ENCODE results near the gene ADORA1. TPM values are rescaled to one million over a fixed set of nuclear protein-coding genes. Genes with fewer than 3 reads are reported as not detected.
A peak's percentile ranks its signal among the peaks of the same experiment; 100 is the strongest.

ADORA1 gene
- 0.28 TPM for total RNA-seq
- polyA plus RNA-seq, result 0.64 TPM
- long read RNA-seq, donor 1, result 0 reads
- long read RNA-seq, donor 2, result 0 reads
- long read RNA-seq, donor 3, result 0 reads
- long read RNA-seq, donor 4, partial matches to known transcripts, result 0 of 1 reads
- long read RNA-seq, donor 4, other reads (novel, unspliced or antisense), result 0 of 1 reads
- long read RNA-seq, donor 5, result 0 reads
- long read RNA-seq, donor 6, result 0 reads
- long read RNA-seq, donor 7, result 0 reads
- long read RNA-seq, donor 8, result 0 reads
- long read RNA-seq, donor 9, result 0 reads
- long read RNA-seq, donor 10, result 0 reads

- Histone ChIP-seq H3K9me3 (ENCODE audit: control insufficient read depth in 2 of 2, insufficient read depth in 1 of 2, low read length in 1 of 2) (no peaks in the 10 kb centered on the region), H3K36me3 (ENCODE audit: control insufficient read depth in 2 of 2, insufficient read depth in 2 of 2, low read length in 1 of 2) (no peaks in the 10 kb centered on the region), H3K4me1 (ENCODE audit: control insufficient read depth in 2 of 2, insufficient read depth in 2 of 2, low read length in 2 of 2) (peaks cover 0 to 8% of the 10 kb centered on the region in 2 donors), H3K27me3 (ENCODE audit: control insufficient read depth in 2 of 2, insufficient read depth in 1 of 2, low read length in 1 of 2) (peaks cover 32 to 82% of the 10 kb centered on the region in 2 donors), H3K27ac (ENCODE audit: low read depth in 1 of 2, low read length in 1 of 2) (no peak within 1 kb of the TSS), H3K4me3 (ENCODE audit: low read length in 2 of 2) (peak within 1 kb of the TSS in 1 of 2 donors; percentile 27)
- no peak for DNase-seq (ENCODE audit: low read depth in 6 of 9, low spot score in 9 of 9)
- WGBS, result 2% methylated on average over 51 of the region's 51 CpGs
Observed at GRCh38 chr1:203127666-203128430, at the start of gene ADORA1. Gene ADORA1 (plus strand): TSS chr1:203127726. CDS start chr1:203128842, 1,116 bp downstream.

DNA sequence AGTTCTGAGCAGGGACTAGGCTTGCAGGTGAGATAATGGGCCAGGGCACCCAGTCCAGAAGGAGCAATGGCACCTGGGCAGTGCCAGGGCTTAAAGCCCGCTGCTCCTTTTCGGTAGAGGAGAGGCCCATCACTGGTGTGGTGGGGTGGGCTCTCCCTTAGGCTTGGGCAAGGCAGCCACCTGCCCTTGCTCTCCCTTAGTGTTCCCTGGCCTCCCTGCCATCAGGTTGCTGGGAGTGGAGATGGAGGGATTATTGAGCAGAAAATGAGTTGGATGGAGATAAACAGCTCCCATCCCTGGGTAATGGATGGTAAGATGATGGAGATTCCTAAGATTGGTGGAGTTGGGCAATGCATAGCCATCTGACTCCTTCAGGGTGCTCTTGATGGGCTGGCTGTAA lies 49.6 kb upstream of the ADORA1 start:
- 100% methylated on average over 2 of the region's 2 CpGs for WGBS
- H3K27ac ChIP-seq (ENCODE audit: low read depth in 1 of 2, low read length in 1 of 2), result no peak overlapping the region
- H3K4me1 ChIP-seq (ENCODE audit: control insufficient read depth in 2 of 2, insufficient read depth in 2 of 2, low read length in 2 of 2), result peaks cover 6 to 18% of the 10 kb centered on the region in 2 donors
- H3K36me3 ChIP-seq (ENCODE audit: control insufficient read depth in 2 of 2, insufficient read depth in 2 of 2, low read length in 1 of 2), result no peaks in the 10 kb centered on the region
- H3K4me3 ChIP-seq (ENCODE audit: low read length in 2 of 2), result no peak overlapping the region
- DNase-seq (ENCODE audit: low read depth in 6 of 9, low spot score in 9 of 9), result no peak
- peaks cover 7 to 75% of the 10 kb centered on the region in 2 donors for H3K27me3 ChIP-seq (ENCODE audit: control insufficient read depth in 2 of 2, insufficient read depth in 1 of 2, low read length in 1 of 2)
- peaks cover 0 to 3% of the 10 kb centered on the region in 2 donors for H3K9me3 ChIP-seq (ENCODE audit: control insufficient read depth in 2 of 2, insufficient read depth in 1 of 2, low read length in 1 of 2)

- peaks cover 7 to 71% of the 10 kb centered on the region in 2 donors for H3K27me3 ChIP-seq (ENCODE audit: control insufficient read depth in 2 of 2, insufficient read depth in 1 of 2, low read length in 1 of 2)
- peaks cover 6 to 18% of the 10 kb centered on the region in 2 donors for H3K4me1 ChIP-seq (ENCODE audit: control insufficient read depth in 2 of 2, insufficient read depth in 2 of 2, low read length in 2 of 2)
- no peak overlapping the region for H3K4me3 ChIP-seq (ENCODE audit: low read length in 2 of 2)
- DNase-seq (ENCODE audit: low read depth in 6 of 9, low spot score in 9 of 9), result no peak
- H3K36me3 ChIP-seq (ENCODE audit: control insufficient read depth in 2 of 2, insufficient read depth in 2 of 2, low read length in 1 of 2), result no peaks in the 10 kb centered on the region
- peaks cover 0 to 3% of the 10 kb centered on the region in 2 donors for H3K9me3 ChIP-seq (ENCODE audit: control insufficient read depth in 2 of 2, insufficient read depth in 1 of 2, low read length in 1 of 2)
- no peak overlapping the region for H3K27ac ChIP-seq (ENCODE audit: low read depth in 1 of 2, low read length in 1 of 2)
- WGBS, result 100% methylated on average over 3 of the region's 3 CpGs
Observed at GRCh38 chr1:203078478-203078877, 49.0 kb upstream of the ADORA1 start.

GRCh38 chr1:203080456-203080855 lies 47.1 kb upstream of the ADORA1 start:
- H3K4me1 ChIP-seq (ENCODE audit: control insufficient read depth in 2 of 2, insufficient read depth in 2 of 2, low read length in 2 of 2), result peaks cover 3 to 15% of the 10 kb centered on the region in 2 donors
- H3K36me3 ChIP-seq (ENCODE audit: control insufficient read depth in 2 of 2, insufficient read depth in 2 of 2, low read length in 1 of 2), result no peaks in the 10 kb centered on the region
- H3K27me3 ChIP-seq (ENCODE audit: control insufficient read depth in 2 of 2, insufficient read depth in 1 of 2, low read length in 1 of 2), result peaks cover 7 to 53% of the 10 kb centered on the region in 2 donors
- peaks cover 0 to 3% of the 10 kb centered on the region in 2 donors for H3K9me3 ChIP-seq (ENCODE audit: control insufficient read depth in 2 of 2, insufficient read depth in 1 of 2, low read length in 1 of 2)
- WGBS, result 97% methylated on average over 5 of the region's 5 CpGs
- no peak for DNase-seq (ENCODE audit: low read depth in 6 of 9, low spot score in 9 of 9)
- no peak overlapping the region for H3K4me3 ChIP-seq (ENCODE audit: low read length in 2 of 2)
- H3K27ac ChIP-seq (ENCODE audit: low read depth in 1 of 2, low read length in 1 of 2), result no peak overlapping the region

GRCh38 chr1:203081465-203082230 lies 45.9 kb upstream of the ADORA1 start:
- no peak for DNase-seq (ENCODE audit: low read depth in 6 of 9, low spot score in 9 of 9)
- 83% methylated on average over 9 of the region's 9 CpGs for WGBS
- Histone ChIP-seq H3K27me3 (ENCODE audit: control insufficient read depth in 2 of 2, insufficient read depth in 1 of 2, low read length in 1 of 2) (peaks cover 7 to 42% of the 10 kb centered on the region in 2 donors), H3K9me3 (ENCODE audit: control insufficient read depth in 2 of 2, insufficient read depth in 1 of 2, low read length in 1 of 2) (peaks cover 0 to 3% of the 10 kb centered on the region in 2 donors), H3K36me3 (ENCODE audit: control insufficient read depth in 2 of 2, insufficient read depth in 2 of 2, low read length in 1 of 2) (no peaks in the 10 kb centered on the region), H3K4me1 (ENCODE audit: control insufficient read depth in 2 of 2, insufficient read depth in 2 of 2, low read length in 2 of 2) (peaks cover 0 to 5% of the 10 kb centered on the region in 2 donors), H3K4me3 (ENCODE audit: low read length in 2 of 2) (no peak overlapping the region), H3K27ac (ENCODE audit: low read depth in 1 of 2, low read length in 1 of 2) (no peak overlapping the region)

DNA sequence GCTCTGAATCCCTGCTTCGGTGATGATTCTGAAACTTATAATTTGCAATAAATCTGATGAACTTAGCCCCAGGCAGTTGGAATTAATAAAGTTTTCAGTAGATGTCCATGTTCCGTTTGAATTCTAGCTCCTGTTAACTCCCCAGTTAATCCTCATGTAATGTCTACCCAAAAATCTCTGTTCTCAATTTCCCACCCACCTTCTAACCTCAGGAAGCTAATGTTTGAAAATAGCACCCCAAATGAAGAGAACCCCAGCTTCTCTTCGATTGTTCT lies 45.4 kb upstream of the ADORA1 start:
- Histone ChIP-seq H3K36me3 (ENCODE audit: control insufficient read depth in 2 of 2, insufficient read depth in 2 of 2, low read length in 1 of 2) (no peaks in the 10 kb centered on the region), H3K27ac (ENCODE audit: low read depth in 1 of 2, low read length in 1 of 2) (no peak overlapping the region), H3K4me3 (ENCODE audit: low read length in 2 of 2) (no peak overlapping the region), H3K9me3 (ENCODE audit: control insufficient read depth in 2 of 2, insufficient read depth in 1 of 2, low read length in 1 of 2) (peaks cover 0 to 3% of the 10 kb centered on the region in 2 donors), H3K27me3 (ENCODE audit: control insufficient read depth in 2 of 2, insufficient read depth in 1 of 2, low read length in 1 of 2) (peaks cover 4 to 36% of the 10 kb centered on the region in 2 donors), H3K4me1 (ENCODE audit: control insufficient read depth in 2 of 2, insufficient read depth in 2 of 2, low read length in 2 of 2) (peaks cover 0 to 5% of the 10 kb centered on the region in 2 donors)
- DNase-seq (ENCODE audit: low read depth in 6 of 9, low spot score in 9 of 9), result no peak
- WGBS, result 89% methylated on average over 3 of the region's 3 CpGs

DNA sequence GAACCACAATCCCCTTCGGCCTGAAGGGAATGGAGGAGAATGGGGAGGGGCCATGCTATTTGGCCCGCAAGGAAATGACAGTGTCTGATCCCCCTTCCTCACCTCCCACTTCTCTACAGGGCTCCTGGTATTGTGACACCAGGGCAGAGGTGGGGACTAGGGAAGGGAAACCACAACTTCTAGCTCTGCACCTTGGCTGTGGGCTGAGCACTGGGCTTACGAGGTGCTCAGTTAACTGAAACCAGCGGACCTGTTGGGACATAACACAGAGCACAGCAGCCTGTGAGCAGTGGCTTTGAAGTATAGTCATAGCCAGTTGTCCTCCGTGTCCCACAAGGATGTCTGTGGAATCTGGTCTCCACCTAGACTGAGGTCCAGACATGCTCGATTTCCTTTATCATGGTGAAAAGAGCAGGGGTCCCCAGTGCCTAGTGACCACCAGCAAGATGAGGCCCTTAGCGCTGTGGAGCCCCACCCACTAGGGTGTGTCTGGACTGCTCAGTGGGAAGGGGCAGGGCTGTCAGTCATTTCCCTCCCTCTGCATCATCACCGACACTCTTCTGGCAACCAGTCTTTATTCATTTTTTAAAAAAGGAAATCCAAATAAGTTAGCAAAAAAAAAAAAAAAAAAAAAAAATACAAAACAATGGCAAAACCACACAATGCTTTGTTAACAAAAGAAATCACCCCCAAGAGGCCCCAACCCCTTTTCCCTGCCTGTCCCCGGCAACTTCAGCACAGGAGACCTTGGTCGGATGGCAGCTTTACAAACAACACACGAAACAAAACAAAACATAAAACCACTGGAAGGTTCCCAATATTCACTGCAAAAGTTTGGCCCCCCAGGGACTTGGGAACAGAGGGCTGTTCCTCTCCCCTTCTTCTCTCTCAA lies 44.7 kb upstream of the ADORA1 start:
- no peak for DNase-seq (ENCODE audit: low read depth in 6 of 9, low spot score in 9 of 9)
- peaks cover 0 to 5% of the 10 kb centered on the region in 2 donors for H3K4me1 ChIP-seq (ENCODE audit: control insufficient read depth in 2 of 2, insufficient read depth in 2 of 2, low read length in 2 of 2)
- peaks cover 0 to 2% of the 10 kb centered on the region in 2 donors for H3K9me3 ChIP-seq (ENCODE audit: control insufficient read depth in 2 of 2, insufficient read depth in 1 of 2, low read length in 1 of 2)
- peaks cover 0 to 30% of the 10 kb centered on the region in 2 donors for H3K27me3 ChIP-seq (ENCODE audit: control insufficient read depth in 2 of 2, insufficient read depth in 1 of 2, low read length in 1 of 2)
- 71% methylated on average over 11 of the region's 11 CpGs for WGBS
- no peak overlapping the region for H3K4me3 ChIP-seq (ENCODE audit: low read length in 2 of 2)
- H3K36me3 ChIP-seq (ENCODE audit: control insufficient read depth in 2 of 2, insufficient read depth in 2 of 2, low read length in 1 of 2), result no peaks in the 10 kb centered on the region
- no peak overlapping the region for H3K27ac ChIP-seq (ENCODE audit: low read depth in 1 of 2, low read length in 1 of 2)

GRCh38 chr1:203083463-203083921 lies 44.0 kb upstream of the ADORA1 start:
- WGBS, result 97% methylated on average over 11 of the region's 11 CpGs
- Histone ChIP-seq H3K36me3 (ENCODE audit: control insufficient read depth in 2 of 2, insufficient read depth in 2 of 2, low read length in 1 of 2) (no peaks in the 10 kb centered on the region), H3K27me3 (ENCODE audit: control insufficient read depth in 2 of 2, insufficient read depth in 1 of 2, low read length in 1 of 2) (peaks cover 0 to 23% of the 10 kb centered on the region in 2 donors), H3K4me3 (ENCODE audit: low read length in 2 of 2) (no peak overlapping the region), H3K9me3 (ENCODE audit: control insufficient read depth in 2 of 2, insufficient read depth in 1 of 2, low read length in 1 of 2) (no peaks in the 10 kb centered on the region), H3K27ac (ENCODE audit: low read depth in 1 of 2, low read length in 1 of 2) (no peak overlapping the region), H3K4me1 (ENCODE audit: control insufficient read depth in 2 of 2, insufficient read depth in 2 of 2, low read length in 2 of 2) (peaks cover 0 to 5% of the 10 kb centered on the region in 2 donors)
- no peak for DNase-seq (ENCODE audit: low read depth in 6 of 9, low spot score in 9 of 9)

Data from thymus (tissue), 14 donors.